Measurements from ENCODE around the gene KLF16. TPM values are rescaled to one million over a fixed set of nuclear protein-coding genes. Genes with fewer than 3 reads are reported as not detected.

The KLF16 gene
- total and polyA plus RNA-seq, 9 of the 15 experiments (the other 6 are each of a cell fraction or from before 2014, with no cell fraction given), result 0.04 to 60.4 (median 6.8) TPM

- ChIA-PET POLR2A (interaction anchor here (0.7 kb wide), 1 partner anchor 10 kb away, joined by 4 read pairs; no protein-coding TSS in a partner anchor), CTCF (ENCODE audit: low intra/inter-chr PET ratio) (no interaction called here)
- WGBS (ENCODE audit: insufficient coverage, low coverage, missing lambda C conversion rate), result 67% methylated on average over 31 of the region's 31 CpGs
- H3K36me3 ChIP-seq (ENCODE audit: control insufficient read depth, insufficient read depth, low read length), result peaks cover 27% of the 10 kb centered on the region; the same call in 2 of the 3 replicates
- DNase-seq (ENCODE audit: extremely low read depth in 1 of 4, low spot score in 3 of 4) (peak in 1 of 4 experiments; percentile 47), ATAC-seq (no peak), FAIRE-seq (peak; percentile 74)
- H3K27ac ChIP-seq (ENCODE audit: extremely low read depth, low read depth, low read length), result peak overlapping the region; percentile 37; the same call in 2 of the 3 replicates
- intact Hi-C loops (cut with micrococcal nuclease), result no loop called here
- peak; percentile 36; the same call in 1 of the 2 replicates for TF ChIP-seq RBFOX2 (IDR thresholded peaks at IDR 0.05; ENCODE audit: low read depth, low read length)
- TF ChIP-seq, protein P1, sequence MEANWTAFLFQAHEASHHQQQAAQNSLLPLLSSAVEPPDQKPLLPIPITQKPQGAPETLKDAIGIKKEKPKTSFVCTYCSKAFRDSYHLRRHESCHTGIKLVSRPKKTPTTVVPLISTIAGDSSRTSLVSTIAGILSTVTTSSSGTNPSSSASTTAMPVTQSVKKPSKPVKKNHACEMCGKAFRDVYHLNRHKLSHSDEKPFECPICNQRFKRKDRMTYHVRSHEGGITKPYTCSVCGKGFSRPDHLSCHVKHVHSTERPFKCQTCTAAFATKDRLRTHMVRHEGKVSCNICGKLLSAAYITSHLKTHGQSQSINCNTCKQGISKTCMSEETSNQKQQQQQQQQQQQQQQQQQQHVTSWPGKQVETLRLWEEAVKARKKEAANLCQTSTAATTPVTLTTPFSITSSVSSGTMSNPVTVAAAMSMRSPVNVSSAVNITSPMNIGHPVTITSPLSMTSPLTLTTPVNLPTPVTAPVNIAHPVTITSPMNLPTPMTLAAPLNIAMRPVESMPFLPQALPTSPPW (CRISPR knock-in tag; IDR thresholded peaks at IDR 0.05), result no peak
- peak overlapping the region; percentile 24 to 99; a peak in 3 of 4 replicates for H3K9ac ChIP-seq (ENCODE audit: insufficient read depth in 1 of 2, low read depth in 2 of 2, low read length in 2 of 2)
- peaks cover 29 to 68% of the 10 kb centered on the region in 2 experiments for H3K4me1 ChIP-seq (replicated peaks in 1 of 2; ENCODE audit: control insufficient read depth in 2 of 2, insufficient read depth in 2 of 2, low read length in 2 of 2)
- no peaks in the 10 kb centered on the region for H3K9me3 ChIP-seq (replicated peaks; ENCODE audit: control insufficient read depth, insufficient read depth, low read depth, low read length)
- in situ Hi-C loops (cut with MboI), result no loop called here
- peak overlapping the region; percentile 90; the same call in 1 of the 2 replicates for H3K4me2 ChIP-seq (ENCODE audit: insufficient read depth, low read length)
- peaks cover 46% of the 10 kb centered on the region for H3K79me2 ChIP-seq (ENCODE audit: control insufficient read depth, insufficient read depth, low read length)
- no TSS peak for BruUV-seq (replicated peaks)
- no peak overlapping the region; the same call in 1 of the 2 replicates for H3K4me3 ChIP-seq
- peaks cover 37% of the 10 kb centered on the region; the same call in 1 of the 2 replicates for H4K20me1 ChIP-seq (replicated peaks; ENCODE audit: control insufficient read depth, insufficient read depth, low read length)
- H3K9me1 ChIP-seq (ENCODE audit: control insufficient read depth, insufficient read depth, low read length), result peaks cover 14% of the 10 kb centered on the region
- H2AFZ ChIP-seq (ENCODE audit: low read depth, low read length), result no peak overlapping the region
- no peaks in the 10 kb centered on the region for H3K27me3 ChIP-seq (ENCODE audit: control insufficient read depth in 2 of 2, insufficient read depth in 2 of 2, low read length in 2 of 2)
Measured at GRCh38 chr19:1882089-1882785, 18.9 kb upstream of the KLF16 start.
